Ovary (tissue), 9 donors: ENCODE data around the gene ASXL3. TPM values are rescaled to one million over a fixed set of nuclear protein-coding genes. Genes with fewer than 3 reads are reported as not detected.

Experiments
- DNase-seq, 5 donors: peaks; one replicate each; pipeline ENCODE4 v3.0.0-alpha.2; 2019 to 2020
- H3K27ac ChIP-seq, 2 donors: fragments of 200-600 bp; one replicate each; pipeline versions ENCODE4 v1.5.1 to v1.8.0; 2019 to 2022
- H3K27me3 ChIP-seq: fragments of 200-600 bp; one replicate; pipeline ENCODE4 v1.8.0; 2022
- H3K36me3 ChIP-seq: fragments of 200-600 bp; sonication (generic); one replicate; pipeline ENCODE4 v1.5.1; 2019
- H3K4me1 ChIP-seq: one replicate; pipeline ENCODE4 v1.8.1; 2013; ENCODE audit warnings: mild to moderate bottlenecking, moderate library complexity; ENCODE audit not compliant: insufficient read depth
- H3K4me3 ChIP-seq: fragments of 200-600 bp; sonication (generic); one replicate; pipeline ENCODE4 v1.5.1; 2017
- H3K9me3 ChIP-seq, 2 donors: fragments of 200-600 bp in 1 of 2; sonication (generic) in 1 of 2; one replicate each; pipeline versions ENCODE4 v1.5.1 to v1.8.1; 2013 to 2019; ENCODE audit warnings: mild to moderate bottlenecking in 1 of 2, moderate library complexity in 1 of 2
- CTCF ChIP-seq, 3 donors: fragments of 450-650 bp in 2 of 3; fragments of 200-600 bp in 1 of 3; IDR thresholded peaks; one replicate each; pipeline versions ENCODE4 v1.5.1 to v1.8.0; 2016 to 2022; ENCODE audit warnings: antibody characterized with exemption in 3 of 3, mild to moderate bottlenecking in 1 of 3
- EP300 ChIP-seq: sonication (generic); formaldehyde crosslinking; IDR thresholded peaks from one replicate; pipeline ENCODE4 v1.6.1; 2017; ENCODE audit warnings: antibody characterized with exemption
- POLR2A ChIP-seq: fragments of 450-650 bp; IDR thresholded peaks from one replicate; pipeline ENCODE4 v1.6.1; 2017; ENCODE audit warnings: antibody characterized with exemption, mild to moderate bottlenecking, moderate library complexity
- WGBS, 3 donors: extraction: QIAGEN DNeasy Blood & Tissue Kit in 1 of 3; methylation state at CpG; one replicate each; pipeline versions ENCODE4 v1.1.5 to v1.1.7; 2013 to 2017; 5-methylcytosine and 5-hydroxymethylcytosine counted together
- intact Hi-C, 4 donors: fragments of 100-400 bp; cut with DNase I; formaldehyde crosslinking; loops; one replicate each; pipeline versions ENCODE4 v1.11.0 to v1.15.1; 2022 to 2023
- polyA plus RNA-seq, 2 donors: library from polyadenylated mRNA; stranded (reverse); fragments of 200-250 nt in 1 of 2; fragments of 350-450 nt in 1 of 2; fragmentation: Illumina TruSeq in 1 of 2; extraction: RNeasy Lipid Tissue Mini Kit (QIAGEN cat#74804) in 1 of 2; gene quantifications; one replicate each; pipeline ENCODE4 v1.2.3, GENCODE V29; 2013 to 2014
- total RNA-seq, 7 donors: library from RNA; depleted of rRNA in 2 of 7; stranded (reverse); fragments of >200 nt in 2 of 7; fragmentation: NEBNext Ultra II Directional in 3 of 7; extraction: Animal tissue kit (Norgen Biotek cat#: 25700) in 3 of 7; gene quantifications; one replicate each; pipeline versions ENCODE4 v1.1.0 to v1.2.4, GENCODE V29; 2016 to 2023
- donor health status: DM: no; HTN: no; CAD: no; lungs with moderate emphysema.
- donor health status: DM: no; HTN: no; CAD: no.
- donor health status: Bipolar disorder and iron deficiency.
- donor health status: DM: yes; HTN: yes; CAD: no.
- donor health status: DM: no; HTN: no; CAD: no.
- donor health status: DM: yes; HTN: yes; CAD: no.

Gene ASXL3
- total and polyA plus RNA-seq, 9 donors, result 1.8 to 23.2 (median 18.4) TPM

- intact Hi-C loops, result no loop called here
- 80 to 82% (median 82%) methylated on average over 2 of the region's 2 CpGs for WGBS, 3 donors
- Histone ChIP-seq H3K27me3 (no peaks in the 10 kb centered on the region), H3K36me3 (no peaks in the 10 kb centered on the region), H3K27ac (no peak overlapping the region), H3K4me1 (no peaks in the 10 kb centered on the region), H3K9me3 (no peaks in the 10 kb centered on the region), H3K4me3 (no peak overlapping the region)
- DNase-seq, result no peak
- TF ChIP-seq EP300 (no peak), POLR2A (no peak), CTCF (IDR thresholded peaks at IDR 0.05) (no peak)
These were observed 37.6 kb upstream of the ASXL3 start for GRCh38 chr18:33540392-33540791.

- Histone ChIP-seq H3K36me3 (no peaks in the 10 kb centered on the region), H3K4me3 (no peak overlapping the region), H3K27ac (no peak overlapping the region), H3K4me1 (no peaks in the 10 kb centered on the region), H3K9me3 (no peaks in the 10 kb centered on the region), H3K27me3 (no peaks in the 10 kb centered on the region)
- 48 to 55% (median 49%) methylated on average over 3 of the region's 3 CpGs for WGBS, 3 donors
- intact Hi-C loops, result no loop called here
- DNase-seq, result no peak
- no peak for TF ChIP-seq CTCF (IDR thresholded peaks at IDR 0.05)
- no peak for TF ChIP-seq EP300
- no peak for TF ChIP-seq POLR2A
These were observed 36.7 kb upstream of the ASXL3 start for GRCh38 chr18:33541316-33541715.

GRCh38 chr18:33556846-33557245 is 21.2 kb upstream of the ASXL3 start:
- TF ChIP-seq POLR2A (no peak), EP300 (no peak)
- intact Hi-C loops, result no loop called here
- 95% methylated on average over 2 of the region's 2 CpGs for WGBS, 3 donors
- no peak overlapping the region for H3K27ac ChIP-seq
- no peaks in the 10 kb centered on the region for H3K27me3 ChIP-seq
- no peaks in the 10 kb centered on the region for H3K4me1 ChIP-seq
- no peak for DNase-seq
- no peak overlapping the region for H3K4me3 ChIP-seq
- H3K36me3 ChIP-seq, result no peaks in the 10 kb centered on the region
- H3K9me3 ChIP-seq, result no peaks in the 10 kb centered on the region

GRCh38 chr18:33557706-33558105 is 20.3 kb upstream of the ASXL3 start:
- H3K9me3 ChIP-seq, result no peaks in the 10 kb centered on the region
- intact Hi-C loops, result no loop called here
- no peaks in the 10 kb centered on the region for H3K27me3 ChIP-seq
- H3K27ac ChIP-seq, result no peak overlapping the region
- no peak overlapping the region for H3K4me3 ChIP-seq
- WGBS, 3 donors, result 94 to 95% (median 94%) methylated on average over 3 of the region's 3 CpGs
- no peaks in the 10 kb centered on the region for H3K4me1 ChIP-seq
- no peaks in the 10 kb centered on the region for H3K36me3 ChIP-seq
- TF ChIP-seq POLR2A, result no peak
- no peak for TF ChIP-seq CTCF (IDR thresholded peaks at IDR 0.05)
- no peak for TF ChIP-seq EP300
- no peak for DNase-seq

GRCh38 chr18:33558529-33558928 is 19.5 kb upstream of the ASXL3 start:
- intact Hi-C loops, result no loop called here
- Histone ChIP-seq H3K9me3 (no peaks in the 10 kb centered on the region), H3K4me1 (no peaks in the 10 kb centered on the region), H3K4me3 (no peak overlapping the region), H3K27ac (no peak overlapping the region), H3K36me3 (no peaks in the 10 kb centered on the region), H3K27me3 (no peaks in the 10 kb centered on the region)
- DNase-seq, result no peak
- no peak for TF ChIP-seq EP300
- TF ChIP-seq CTCF (IDR thresholded peaks at IDR 0.05), result no peak
- TF ChIP-seq POLR2A, result no peak
- WGBS, 3 donors, result 82 to 91% (median 83%) methylated on average over 1 of the region's 1 CpG
